ENCODE data around the gene ZNF683.
"Not testable (repeated sequence)": the region's sequence is repeated elsewhere in the genome, so short reads cannot be mapped to it uniquely, and the experiment has no call there.

Gene ZNF683

GRCh38 chr1:26372611-26373010 is at the start of gene ZNF683:
Gene ZNF683, minus strand, starts transcription at chr1:26372750. Its CDS starts 4,179 bp downstream, at chr1:26368571.
- H2AFZ ChIP-seq (ENCODE audit: low read length); H3K36me3 ChIP-seq (ENCODE audit: insufficient read depth, low read length); H4K20me1 ChIP-seq (ENCODE audit: insufficient read depth, low read length, poor library complexity, severe bottlenecking); H3K9me2 ChIP-seq (replicated peaks; ENCODE audit: low read depth, low read length); H3K9me3 ChIP-seq (ENCODE audit: insufficient read depth, low read depth, low read length); H3K27me3 ChIP-seq (ENCODE audit: insufficient read depth, low read length, poor library complexity, severe bottlenecking): not testable (repeated sequence)
- peaks cover 21% of the 10 kb centered on the region for H3F3A ChIP-seq (ENCODE audit: low read depth)
- H3K4me1 ChIP-seq (ENCODE audit: insufficient read depth, low read length, poor library complexity, severe bottlenecking) = peaks cover 88% of the 10 kb centered on the region
- H3K4me3 ChIP-seq (ENCODE audit: low read length, poor library complexity, severe bottlenecking) = peak within 1 kb of the TSS; percentile 64
- peak within 1 kb of the TSS; percentile 81 for H3K4me2 ChIP-seq (ENCODE audit: low read depth, low read length, poor library complexity, severe bottlenecking)
- H3K79me2 ChIP-seq (ENCODE audit: insufficient read depth, low read length) = peaks cover 27% of the 10 kb centered on the region
- H3K9ac ChIP-seq (ENCODE audit: low read depth, low read length, poor library complexity, severe bottlenecking) = peak within 1 kb of the TSS; percentile 85

GRCh38 chr1:26419494-26419893 is 46.9 kb upstream of the ZNF683 start:
- H3K9me3 ChIP-seq (ENCODE audit: insufficient read depth, low read depth, low read length) = no peaks in the 10 kb centered on the region
- no peak for TF ChIP-seq CTCF (conservative IDR thresholded peaks at IDR 0.05; ENCODE audit: low read length)
- TF ChIP-seq EZH2phosphoT487 (IDR thresholded peaks at IDR 0.05; ENCODE audit: borderline replicate concordance) = no peak
- H3K79me2 ChIP-seq (ENCODE audit: insufficient read depth, low read length) = no peaks in the 10 kb centered on the region
- no peaks in the 10 kb centered on the region for H3K9me2 ChIP-seq (replicated peaks; ENCODE audit: low read depth, low read length)
- no peaks in the 10 kb centered on the region for H3K4me1 ChIP-seq (ENCODE audit: insufficient read depth, low read length, poor library complexity, severe bottlenecking)
- no peaks in the 10 kb centered on the region for H3K36me3 ChIP-seq (ENCODE audit: insufficient read depth, low read length)
- H3K4me3 ChIP-seq (ENCODE audit: low read length, poor library complexity, severe bottlenecking) = no peak overlapping the region
- H3K9ac ChIP-seq (ENCODE audit: low read depth, low read length, poor library complexity, severe bottlenecking) = no peak overlapping the region
- H2AFZ ChIP-seq (ENCODE audit: low read length) = no peak overlapping the region
- H3K4me2 ChIP-seq (ENCODE audit: low read depth, low read length, poor library complexity, severe bottlenecking) = no peak overlapping the region
- peaks cover 4% of the 10 kb centered on the region for H3K27me3 ChIP-seq (ENCODE audit: insufficient read depth, low read length, poor library complexity, severe bottlenecking)
- H4K20me1 ChIP-seq (ENCODE audit: insufficient read depth, low read length, poor library complexity, severe bottlenecking) = no peaks in the 10 kb centered on the region
- H3F3A ChIP-seq (ENCODE audit: low read depth) = no peaks in the 10 kb centered on the region

- no peak for TF ChIP-seq CTCF (conservative IDR thresholded peaks at IDR 0.05; ENCODE audit: low read length)
- TF ChIP-seq EZH2phosphoT487 (IDR thresholded peaks at IDR 0.05; ENCODE audit: borderline replicate concordance) = no peak
- Histone ChIP-seq H3K4me3 (ENCODE audit: low read length, poor library complexity, severe bottlenecking) (no peak overlapping the region), H3K4me1 (ENCODE audit: insufficient read depth, low read length, poor library complexity, severe bottlenecking) (no peaks in the 10 kb centered on the region), H3K9me3 (ENCODE audit: insufficient read depth, low read depth, low read length) (no peaks in the 10 kb centered on the region), H3K79me2 (ENCODE audit: insufficient read depth, low read length) (no peaks in the 10 kb centered on the region), H4K20me1 (ENCODE audit: insufficient read depth, low read length, poor library complexity, severe bottlenecking) (no peaks in the 10 kb centered on the region), H3K9me2 (replicated peaks; ENCODE audit: low read depth, low read length) (no peaks in the 10 kb centered on the region), H3K36me3 (ENCODE audit: insufficient read depth, low read length) (no peaks in the 10 kb centered on the region), H2AFZ (ENCODE audit: low read length) (no peak overlapping the region), H3K9ac (ENCODE audit: low read depth, low read length, poor library complexity, severe bottlenecking) (no peak overlapping the region), H3K4me2 (ENCODE audit: low read depth, low read length, poor library complexity, severe bottlenecking) (no peak overlapping the region), H3K27me3 (ENCODE audit: insufficient read depth, low read length, poor library complexity, severe bottlenecking) (peaks cover 4% of the 10 kb centered on the region), H3F3A (ENCODE audit: low read depth) (no peaks in the 10 kb centered on the region)
Measured at GRCh38 chr1:26418865-26419349, 46.4 kb upstream of the ZNF683 start.

GRCh38 chr1:26417111-26417759 is 44.7 kb upstream of the ZNF683 start:
- no peaks in the 10 kb centered on the region for H3K9me2 ChIP-seq (replicated peaks; ENCODE audit: low read depth, low read length)
- no peaks in the 10 kb centered on the region for H4K20me1 ChIP-seq (ENCODE audit: insufficient read depth, low read length, poor library complexity, severe bottlenecking)
- H3K4me2 ChIP-seq (ENCODE audit: low read depth, low read length, poor library complexity, severe bottlenecking) = no peak overlapping the region
- H3K27me3 ChIP-seq (ENCODE audit: insufficient read depth, low read length, poor library complexity, severe bottlenecking) = no peaks in the 10 kb centered on the region
- peaks cover 8% of the 10 kb centered on the region for H3K4me1 ChIP-seq (ENCODE audit: insufficient read depth, low read length, poor library complexity, severe bottlenecking)
- no peak overlapping the region for H2AFZ ChIP-seq (ENCODE audit: low read length)
- no peaks in the 10 kb centered on the region for H3K79me2 ChIP-seq (ENCODE audit: insufficient read depth, low read length)
- no peaks in the 10 kb centered on the region for H3K9me3 ChIP-seq (ENCODE audit: insufficient read depth, low read depth, low read length)
- no peaks in the 10 kb centered on the region for H3F3A ChIP-seq (ENCODE audit: low read depth)
- H3K4me3 ChIP-seq (ENCODE audit: low read length, poor library complexity, severe bottlenecking) = no peak overlapping the region
- TF ChIP-seq EZH2phosphoT487 (IDR thresholded peaks at IDR 0.05; ENCODE audit: borderline replicate concordance) (no peak), CTCF (conservative IDR thresholded peaks at IDR 0.05; ENCODE audit: low read length) (peak; percentile 80)
- no peak overlapping the region for H3K9ac ChIP-seq (ENCODE audit: low read depth, low read length, poor library complexity, severe bottlenecking)
- no peaks in the 10 kb centered on the region for H3K36me3 ChIP-seq (ENCODE audit: insufficient read depth, low read length)
